Prostate gland (tissue), 2 donors: ENCODE results near the gene TMEM63C. TPM values are rescaled to one million over a fixed set of nuclear protein-coding genes. Genes with fewer than 3 reads are reported as not detected.

Experiments used
- DNase-seq: peaks from one replicate; pipeline ENCODE4 v3.0.0-alpha.2; 2019; ENCODE audit warnings: low spot score
- H3K27ac ChIP-seq, 2 donors: fragments of 200-600 bp; sonication (generic); 2 replicates each; pipeline ENCODE4 v1.5.1; 2017 to 2019
- H3K27me3 ChIP-seq: fragments of 200-600 bp; sonication (generic); replicated peaks from 2 replicates; pipeline ENCODE4 v1.5.1; 2019; ENCODE audit not compliant: insufficient read depth
- H3K36me3 ChIP-seq, 2 donors: fragments of 200-600 bp; sonication (generic); 1 replicate in 1 of 2; 2 replicates in 1 of 2; pipeline versions ENCODE4 v1.5.1 to v1.8.1; 2017 to 2019
- H3K4me1 ChIP-seq: fragments of 200-600 bp; sonication (generic); replicated peaks from 2 replicates; pipeline ENCODE4 v1.5.1; 2019
- H3K4me3 ChIP-seq, 2 donors: fragments of 200-600 bp; sonication (generic); 2 replicates each; pipeline ENCODE4 v1.5.1; 2017 to 2019
- H3K9me3 ChIP-seq: fragments of 200-600 bp; sonication (generic); 2 replicates; pipeline ENCODE4 v1.5.1; 2017
- POLR2A ChIP-seq: fragments of 450-650 bp; IDR thresholded peaks from one replicate; pipeline ENCODE4 v1.6.1; 2016; ENCODE audit warnings: antibody characterized with exemption, mild to moderate bottlenecking
- POLR2AphosphoS5 ChIP-seq: sonication (generic); formaldehyde crosslinking; IDR thresholded peaks from one replicate; pipeline ENCODE4 v1.6.1; 2017; ENCODE audit warnings: antibody characterized with exemption
- WGBS: methylation state at CpG from one replicate; pipeline ENCODE4 v1.1.5; 2018; 5-methylcytosine and 5-hydroxymethylcytosine counted together
- intact Hi-C: fragments of 100-400 bp; cut with DNase I; formaldehyde crosslinking; loops from one replicate; pipeline ENCODE4 v1.14.2; 2022
- total RNA-seq, 2 donors: library from RNA; depleted of rRNA; stranded (reverse); fragments of >200 nt; gene quantifications; one replicate each; pipeline ENCODE4 v1.1.0, GENCODE V29; 2016
- TF ChIP-seq, protein P1 (sequence below), 4 experiments: fragments of 200-600 bp in 2 of 4; fragments of 450-650 bp in 2 of 4; sonication (generic) in 2 of 4; IDR thresholded peaks; 1 replicate in 3 of 4; 2 replicates in 1 of 4; pipeline ENCODE4 v1.5.1; 2016 to 2019; ENCODE audit warnings: antibody characterized with exemption in 4 of 4, mild to moderate bottlenecking in 2 of 4, moderate library complexity in 2 of 4

Gene TMEM63C
- total RNA-seq, 2 donors from 2014 or later, result 2.0 to 7.8 TPM

- Histone ChIP-seq H3K4me3 (no peak overlapping the region), H3K27me3 (no peaks in the 10 kb centered on the region), H3K36me3 (no peaks in the 10 kb centered on the region), H3K4me1 (no peaks in the 10 kb centered on the region), H3K27ac (no peak overlapping the region), H3K9me3 (no peaks in the 10 kb centered on the region)
- 87% methylated on average over 4 of the region's 4 CpGs for WGBS
- intact Hi-C loops, result loop anchor here (5.0 kb wide), 1 partner anchor 253 kb away; no protein-coding TSS in a partner anchor
- no peak for DNase-seq
- TF ChIP-seq POLR2AphosphoS5 (no peak), POLR2A (no peak)
- TF ChIP-seq, protein P1, sequence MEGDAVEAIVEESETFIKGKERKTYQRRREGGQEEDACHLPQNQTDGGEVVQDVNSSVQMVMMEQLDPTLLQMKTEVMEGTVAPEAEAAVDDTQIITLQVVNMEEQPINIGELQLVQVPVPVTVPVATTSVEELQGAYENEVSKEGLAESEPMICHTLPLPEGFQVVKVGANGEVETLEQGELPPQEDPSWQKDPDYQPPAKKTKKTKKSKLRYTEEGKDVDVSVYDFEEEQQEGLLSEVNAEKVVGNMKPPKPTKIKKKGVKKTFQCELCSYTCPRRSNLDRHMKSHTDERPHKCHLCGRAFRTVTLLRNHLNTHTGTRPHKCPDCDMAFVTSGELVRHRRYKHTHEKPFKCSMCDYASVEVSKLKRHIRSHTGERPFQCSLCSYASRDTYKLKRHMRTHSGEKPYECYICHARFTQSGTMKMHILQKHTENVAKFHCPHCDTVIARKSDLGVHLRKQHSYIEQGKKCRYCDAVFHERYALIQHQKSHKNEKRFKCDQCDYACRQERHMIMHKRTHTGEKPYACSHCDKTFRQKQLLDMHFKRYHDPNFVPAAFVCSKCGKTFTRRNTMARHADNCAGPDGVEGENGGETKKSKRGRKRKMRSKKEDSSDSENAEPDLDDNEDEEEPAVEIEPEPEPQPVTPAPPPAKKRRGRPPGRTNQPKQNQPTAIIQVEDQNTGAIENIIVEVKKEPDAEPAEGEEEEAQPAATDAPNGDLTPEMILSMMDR (IDR thresholded peaks at IDR 0.05), result no peak
Measured at GRCh38 chr14:77299771-77300170, 118.2 kb downstream of the TMEM63C start.

GRCh38 chr14:77301103-77301502, 119.5 kb downstream of the TMEM63C start:
- DNase-seq, result peak; percentile 68
- no peak overlapping the region for H3K4me3 ChIP-seq
- TF ChIP-seq POLR2AphosphoS5, result peak; percentile 46
- no peak for TF ChIP-seq POLR2A
- TF ChIP-seq, protein P1 (IDR thresholded peaks at IDR 0.05), result peak; percentile 36 to 82 (median 74)
- H3K4me1 ChIP-seq, result no peaks in the 10 kb centered on the region
- H3K9me3 ChIP-seq, result no peaks in the 10 kb centered on the region
- H3K27ac ChIP-seq, result no peak overlapping the region
- 34% methylated on average over 10 of the region's 10 CpGs for WGBS
- intact Hi-C loops, result loop anchor here (5.0 kb wide), 1 partner anchor 251 kb away; no protein-coding TSS in a partner anchor
- no peaks in the 10 kb centered on the region for H3K27me3 ChIP-seq
- H3K36me3 ChIP-seq, result no peaks in the 10 kb centered on the region

DNA sequence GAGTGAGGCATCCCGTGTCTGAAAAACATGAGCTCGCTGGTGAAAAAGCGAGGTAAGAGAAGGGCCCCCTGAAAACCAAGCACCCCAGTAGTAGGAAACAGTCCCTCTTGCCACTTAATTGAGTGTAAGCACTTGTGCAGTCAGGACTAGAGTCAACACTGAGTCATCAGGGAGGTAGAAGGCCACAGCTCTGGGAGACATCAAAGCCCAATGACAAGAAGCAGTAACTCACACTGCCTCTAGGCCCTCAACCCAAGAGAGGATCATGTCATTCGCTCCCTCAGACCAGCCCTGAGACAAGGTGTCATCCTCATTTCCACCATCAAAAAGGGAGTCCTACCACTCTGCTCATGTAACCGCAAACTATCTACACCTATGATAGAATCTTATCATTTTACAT, 121.3 kb downstream of the TMEM63C start:
- intact Hi-C loops, result loop anchor here (5.0 kb wide), 1 partner anchor 249 kb away; no protein-coding TSS in a partner anchor
- WGBS, result 93% methylated on average over 5 of the region's 5 CpGs
- H3K36me3 ChIP-seq, result no peaks in the 10 kb centered on the region
- H3K9me3 ChIP-seq, result no peaks in the 10 kb centered on the region
- H3K27me3 ChIP-seq, result no peaks in the 10 kb centered on the region
- TF ChIP-seq, protein P1 (IDR thresholded peaks at IDR 0.05), result no peak
- no peak for TF ChIP-seq POLR2A
- no peaks in the 10 kb centered on the region for H3K4me1 ChIP-seq
- peak overlapping the region in 1 of 2 donors; percentile 38 for H3K27ac ChIP-seq
- H3K4me3 ChIP-seq, result no peak overlapping the region
- no peak for DNase-seq

- peak; percentile 47 for TF ChIP-seq POLR2AphosphoS5
- TF ChIP-seq, protein P1 (IDR thresholded peaks at IDR 0.05), result no peak
- no peaks in the 10 kb centered on the region for H3K36me3 ChIP-seq
- intact Hi-C loops, result loop anchor here (5.0 kb wide), 1 partner anchor 249 kb away; no protein-coding TSS in a partner anchor
Measured at GRCh38 chr14:77303417-77304156, 122.0 kb downstream of the TMEM63C start.

DNA sequence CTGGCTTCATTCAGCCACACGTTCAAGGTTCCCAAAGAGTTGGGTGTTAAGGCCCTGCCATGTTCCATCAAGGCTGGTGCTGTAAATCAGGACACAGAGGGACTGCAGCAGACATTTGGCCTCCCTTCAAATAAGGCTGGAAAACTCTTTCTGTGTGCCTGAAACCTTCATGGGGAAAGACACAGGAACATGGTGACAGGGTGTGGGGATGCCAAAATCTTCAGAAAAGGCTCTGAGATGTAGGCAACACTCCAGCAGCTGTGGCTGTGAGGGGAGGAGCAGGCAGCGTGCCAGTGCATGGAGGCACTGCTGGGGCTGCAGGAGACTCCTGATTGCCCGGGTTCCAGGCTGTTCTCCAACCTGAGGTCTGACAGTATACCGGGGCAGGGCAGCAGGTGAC, 124.1 kb downstream of the TMEM63C start:
- H3K9me3 ChIP-seq, result no peaks in the 10 kb centered on the region
- no peak overlapping the region for H3K4me3 ChIP-seq
- DNase-seq, result no peak
- intact Hi-C loops, result no loop called here
- H3K27me3 ChIP-seq, result no peaks in the 10 kb centered on the region
- no peaks in the 10 kb centered on the region for H3K4me1 ChIP-seq
- no peak overlapping the region for H3K27ac ChIP-seq
- TF ChIP-seq, protein P1 (IDR thresholded peaks at IDR 0.05), result no peak
- TF ChIP-seq POLR2AphosphoS5, result no peak
- no peak for TF ChIP-seq POLR2A
- 62% methylated on average over 4 of the region's 4 CpGs for WGBS
- H3K36me3 ChIP-seq, result no peaks in the 10 kb centered on the region

More at GRCh38 chr14:77303417-77304156, 122.0 kb downstream of the TMEM63C start:
- Histone ChIP-seq H3K4me1 (no peaks in the 10 kb centered on the region), H3K27me3 (no peaks in the 10 kb centered on the region), H3K4me3 (no peak overlapping the region), H3K9me3 (no peaks in the 10 kb centered on the region), H3K27ac (peak overlapping the region in 1 of 2 donors; percentile 38)
- 50% methylated on average over 4 of the region's 4 CpGs for WGBS
- no peak for DNase-seq
